Hematopoietic multipotent progenitor cell treated with erythropoietin and hydrocortisone succinate and interleukin-3 and kit ligand, for 8 days (in vitro differentiated cells): ENCODE measurements around the gene THAP11.
"Not testable (repeated sequence)": the region's sequence is repeated elsewhere in the genome, so short reads cannot be mapped to it uniquely, and the experiment has no call there.

ENCODE experiments used
- DNase-seq: peaks from one replicate; pipeline ENCODE4 v3.0.0-alpha.2; 2015

Gene THAP11

DNA sequence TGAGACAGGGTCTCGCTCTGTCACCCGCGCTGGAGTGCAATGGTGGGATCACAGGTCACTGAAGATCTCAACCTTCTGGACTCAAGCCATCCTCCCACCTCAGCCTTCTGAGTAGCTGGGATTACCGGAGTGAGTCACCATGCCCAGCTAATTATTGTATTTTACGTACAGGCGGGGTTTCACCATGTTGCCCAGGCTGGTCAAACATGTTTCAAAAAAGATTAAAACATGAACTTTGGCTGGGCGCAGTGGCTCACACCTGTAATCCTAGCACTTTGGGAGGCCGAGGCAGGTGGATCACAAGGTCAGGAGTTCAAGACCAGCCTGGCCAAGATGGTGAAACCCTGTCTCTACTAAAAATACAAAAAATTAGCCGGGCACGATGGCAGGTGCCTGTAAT, 4.9 kb upstream of the THAP11 start:
- not testable (repeated sequence) for DNase-seq

DNA sequence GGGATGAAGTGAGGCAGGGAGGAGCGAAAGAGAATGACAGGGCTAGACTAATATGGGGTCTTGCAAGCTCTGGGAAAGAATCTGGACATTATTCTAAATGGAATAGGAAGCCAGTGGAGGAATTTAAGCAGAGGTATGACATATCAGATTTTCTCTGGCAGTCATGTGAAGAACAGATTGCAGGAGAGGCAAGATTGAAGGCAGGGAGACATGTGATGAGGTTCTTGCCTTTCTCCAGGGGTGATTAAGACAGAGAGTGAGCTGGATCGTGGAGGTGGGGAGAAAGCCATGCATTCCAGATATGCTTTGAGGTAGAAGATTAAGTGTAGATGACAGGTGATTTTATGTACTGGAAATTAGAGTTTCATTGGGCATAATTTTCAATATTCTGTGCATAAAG, 4.3 kb upstream of the THAP11 start:
- DNase-seq: no peak

DNA sequence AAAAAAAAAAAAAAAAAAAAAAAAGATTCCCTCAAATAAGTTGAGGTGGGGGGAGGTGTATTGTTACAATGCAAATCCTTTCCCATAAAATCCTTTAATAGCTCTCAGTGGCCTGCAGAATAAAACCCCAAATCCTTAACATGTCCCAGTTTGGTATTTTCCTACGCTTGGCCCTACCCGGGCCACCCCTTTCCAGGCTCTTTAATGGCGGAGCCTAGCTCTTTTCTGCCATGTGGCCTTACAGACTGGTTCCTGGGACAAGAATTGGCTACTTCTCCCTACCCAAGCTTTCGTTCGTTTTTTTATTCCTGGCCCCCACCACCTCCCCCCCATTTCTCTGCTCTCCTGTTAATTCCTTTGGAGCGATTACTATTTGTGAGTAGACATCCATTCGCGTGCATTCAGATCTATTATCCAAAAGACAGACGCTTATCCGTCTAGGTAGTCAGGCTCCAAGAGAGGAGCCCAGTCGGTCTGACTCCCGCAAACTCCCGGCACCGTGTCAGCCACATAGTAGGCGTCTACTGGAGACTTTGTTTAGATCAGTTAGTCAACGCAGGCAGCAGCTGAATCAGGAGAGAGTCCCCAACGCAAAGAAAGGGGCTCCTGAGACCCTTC, 813 bp upstream of the THAP11 start:
- DNase-seq: no peak

DNA sequence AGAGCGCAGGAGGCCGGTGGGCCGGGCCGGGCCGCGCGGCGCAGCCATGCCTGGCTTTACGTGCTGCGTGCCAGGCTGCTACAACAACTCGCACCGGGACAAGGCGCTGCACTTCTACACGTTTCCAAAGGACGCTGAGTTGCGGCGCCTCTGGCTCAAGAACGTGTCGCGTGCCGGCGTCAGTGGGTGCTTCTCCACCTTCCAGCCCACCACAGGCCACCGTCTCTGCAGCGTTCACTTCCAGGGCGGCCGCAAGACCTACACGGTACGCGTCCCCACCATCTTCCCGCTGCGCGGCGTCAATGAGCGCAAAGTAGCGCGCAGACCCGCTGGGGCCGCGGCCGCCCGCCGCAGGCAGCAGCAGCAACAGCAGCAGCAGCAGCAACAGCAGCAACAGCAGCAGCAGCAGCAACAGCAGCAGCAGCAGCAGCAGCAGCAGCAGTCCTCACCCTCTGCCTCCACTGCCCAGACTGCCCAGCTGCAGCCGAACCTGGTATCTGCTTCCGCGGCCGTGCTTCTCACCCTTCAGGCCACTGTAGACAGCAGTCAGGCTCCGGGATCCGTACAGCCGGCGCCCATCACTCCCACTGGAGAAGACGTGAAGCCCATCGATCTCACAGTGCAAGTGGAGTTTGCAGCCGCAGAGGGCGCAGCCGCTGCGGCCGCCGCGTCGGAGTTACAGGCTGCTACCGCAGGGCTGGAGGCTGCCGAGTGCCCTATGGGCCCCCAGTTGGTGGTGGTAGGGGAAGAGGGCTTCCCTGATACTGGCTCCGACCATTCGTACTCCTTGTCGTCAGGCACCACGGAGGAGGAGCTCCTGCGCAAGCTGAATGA, 606 bp downstream of the THAP11 start:
- DNase-seq: peak; percentile 61

DNA sequence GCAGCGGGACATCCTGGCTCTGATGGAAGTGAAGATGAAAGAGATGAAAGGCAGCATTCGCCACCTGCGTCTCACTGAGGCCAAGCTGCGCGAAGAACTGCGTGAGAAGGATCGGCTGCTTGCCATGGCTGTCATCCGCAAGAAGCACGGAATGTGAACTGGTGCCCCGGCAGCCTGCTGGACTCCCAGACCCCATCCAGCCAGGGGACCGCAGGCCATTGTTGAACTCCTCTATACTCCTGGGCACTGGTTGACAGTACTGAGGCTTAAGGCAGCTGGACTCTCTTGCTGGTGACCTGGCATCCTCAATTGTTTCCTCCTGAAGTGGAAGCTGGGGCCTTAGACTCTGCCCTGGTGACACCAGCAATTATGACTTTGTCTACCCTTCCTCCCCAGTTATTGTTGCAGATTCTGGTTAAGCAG, 1.2 kb downstream of the THAP11 start:
- DNase-seq: no peak

DNA sequence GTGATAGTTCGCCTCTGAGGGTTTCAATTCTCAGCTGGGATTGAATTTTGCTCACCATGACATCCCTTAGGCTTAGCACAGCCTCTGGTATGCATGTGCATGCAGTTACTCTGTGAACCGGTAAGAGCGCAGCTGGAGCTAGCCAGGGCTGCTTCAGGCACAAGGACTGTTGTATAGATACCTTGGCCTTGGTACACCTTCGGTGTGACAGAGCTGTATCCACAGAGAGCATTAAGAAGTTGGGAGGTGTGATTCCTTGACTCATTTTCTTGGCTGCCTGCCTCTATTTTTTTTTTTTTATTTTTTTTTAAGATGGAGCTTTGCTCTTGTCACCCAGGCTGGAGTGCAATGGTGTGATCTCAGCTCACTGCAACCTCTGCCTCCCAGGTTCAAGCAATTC, 2.4 kb downstream of the THAP11 start:
- no peak for DNase-seq

DNA sequence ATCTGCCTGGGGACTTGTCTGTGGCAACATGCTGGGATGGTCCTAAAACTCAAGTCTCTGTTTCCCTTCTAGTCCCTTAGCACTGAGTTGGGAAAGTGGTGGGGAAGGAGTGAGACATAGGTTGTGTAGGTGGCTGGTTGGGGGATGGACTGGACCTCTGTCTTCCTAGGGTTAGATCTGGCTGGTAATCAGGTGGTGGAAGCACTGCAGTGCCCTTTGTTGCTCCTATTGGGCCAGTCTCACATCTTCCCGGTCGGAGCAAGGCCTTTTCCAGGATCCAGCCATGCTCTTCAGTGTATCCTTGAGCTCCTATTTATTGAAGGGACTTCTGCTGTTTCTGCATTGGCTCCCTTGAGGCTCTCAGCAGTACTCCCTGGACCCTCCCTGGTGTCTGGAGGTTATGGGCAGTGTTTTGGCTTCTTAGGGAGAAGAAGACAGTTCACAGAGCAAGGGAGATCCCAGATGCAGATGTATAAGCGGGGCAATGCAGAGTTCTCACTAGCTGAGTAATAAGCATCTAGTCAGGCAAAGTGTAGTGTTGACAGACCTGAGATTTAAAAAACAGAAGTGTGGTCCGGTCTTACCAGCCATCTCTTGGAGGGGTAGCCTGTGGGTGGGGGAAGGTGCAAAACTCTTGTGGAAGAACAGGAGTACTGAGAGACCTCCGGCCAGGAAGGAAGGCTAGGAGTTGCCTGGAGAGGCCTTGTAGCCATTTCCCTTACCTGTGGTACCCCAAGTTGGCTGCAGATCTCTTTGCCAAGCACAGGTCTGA, 3.4 kb downstream of the THAP11 start:
- no peak for DNase-seq

DNA sequence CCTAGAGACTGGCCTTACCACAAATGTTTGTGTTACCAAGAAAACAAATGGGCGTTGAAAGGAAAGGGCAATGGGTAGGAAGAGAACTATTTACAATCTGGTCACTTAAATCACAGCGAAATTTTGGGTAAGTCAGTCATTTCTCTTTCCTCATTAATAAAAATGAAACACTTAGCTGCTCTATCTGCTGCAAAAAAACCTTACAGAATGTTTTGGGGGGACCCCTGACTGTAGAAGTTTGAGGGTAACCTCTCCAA, 3.9 kb downstream of the THAP11 start:
- no peak for DNase-seq

DNA sequence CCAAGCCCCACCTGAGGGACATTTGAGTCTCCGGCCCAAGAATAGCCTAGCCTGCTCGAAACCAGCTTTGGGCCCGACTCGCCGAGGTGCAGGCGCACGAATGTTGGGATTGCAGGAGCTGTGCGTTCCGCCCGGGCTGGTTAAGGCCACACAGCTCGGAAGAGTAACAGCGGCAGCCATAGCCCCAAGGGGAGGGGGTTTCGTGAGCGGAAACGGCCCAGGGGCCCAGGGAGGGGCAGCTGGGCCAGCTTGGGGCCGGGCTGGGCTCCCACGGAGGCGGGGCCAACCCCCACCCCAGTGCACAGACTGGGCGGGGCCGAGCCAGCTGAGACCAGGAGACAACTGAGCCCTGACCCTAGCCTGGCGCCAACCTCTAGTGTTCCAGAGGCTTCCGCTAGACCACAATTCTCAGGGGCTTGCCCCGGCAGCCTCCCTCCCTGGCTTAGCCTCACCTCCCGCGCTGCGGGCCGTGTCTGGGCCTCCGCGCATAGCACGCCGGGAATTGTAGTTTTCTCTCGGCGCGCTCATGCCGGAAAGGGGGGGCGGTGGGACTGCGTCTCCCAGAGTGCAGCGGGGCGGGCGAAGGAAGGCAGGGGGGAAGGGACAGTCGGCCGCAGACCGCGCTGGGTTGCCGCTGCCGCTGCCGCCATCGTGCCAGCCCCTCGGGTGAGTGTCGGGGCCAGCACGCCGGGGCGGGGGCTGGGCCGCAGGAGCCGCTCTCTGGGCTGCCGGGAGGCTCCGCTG, 4.4 kb downstream of the THAP11 start, which contains the start of gene NUTF2:
Gene NUTF2, plus strand, starts transcription at position 614 of the 744 bp plus-strand sequence. CDS start 18,198 bp downstream, outside the sequence.
- peak; percentile 95 for DNase-seq

DNA sequence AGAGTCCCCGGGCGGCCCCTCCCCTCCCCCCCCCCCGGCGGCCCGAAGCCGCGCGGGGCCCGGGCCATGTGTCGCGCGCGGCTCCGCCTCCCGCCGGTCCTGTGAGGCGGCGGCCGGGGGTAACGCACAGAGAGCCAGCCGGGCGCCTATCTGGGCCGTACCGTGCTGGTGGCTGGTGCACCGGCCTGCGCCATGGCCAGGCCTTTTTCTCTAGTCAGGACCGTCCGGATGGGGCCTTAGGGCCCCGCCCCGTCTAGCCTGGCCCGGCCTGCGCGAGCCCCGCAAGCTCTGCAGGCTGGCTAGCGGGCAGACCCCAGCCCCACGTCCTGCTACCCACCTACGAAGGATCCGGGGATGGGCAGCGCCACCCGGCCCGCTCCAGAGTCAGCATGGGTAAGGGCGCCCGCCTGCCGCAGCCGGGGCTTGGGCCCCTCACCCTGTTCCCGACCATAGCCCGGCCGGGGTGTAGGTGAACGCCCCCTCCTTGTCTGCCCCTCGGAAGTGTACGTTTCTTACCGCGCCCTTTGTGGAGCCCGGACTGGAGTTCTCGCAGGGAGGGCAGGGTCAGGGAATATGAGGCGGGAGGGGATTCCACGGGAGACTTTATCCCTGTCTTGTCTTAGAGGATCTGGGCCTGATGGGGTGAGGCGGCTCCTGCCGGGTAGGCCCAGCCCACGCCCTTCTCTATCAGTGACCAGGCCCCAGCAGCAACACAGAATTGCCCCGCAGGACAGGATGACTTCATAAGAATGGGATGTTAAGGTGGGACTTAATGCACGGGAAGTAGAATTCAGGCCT, 5.1 kb downstream of the THAP11 start, which contains the start of gene CENPT:
Gene CENPT, minus strand, starts transcription at position 630 of the 798 bp plus-strand sequence. CDS start 13,834 bp downstream, outside the sequence.
- DNase-seq: peak; percentile 87

DNA sequence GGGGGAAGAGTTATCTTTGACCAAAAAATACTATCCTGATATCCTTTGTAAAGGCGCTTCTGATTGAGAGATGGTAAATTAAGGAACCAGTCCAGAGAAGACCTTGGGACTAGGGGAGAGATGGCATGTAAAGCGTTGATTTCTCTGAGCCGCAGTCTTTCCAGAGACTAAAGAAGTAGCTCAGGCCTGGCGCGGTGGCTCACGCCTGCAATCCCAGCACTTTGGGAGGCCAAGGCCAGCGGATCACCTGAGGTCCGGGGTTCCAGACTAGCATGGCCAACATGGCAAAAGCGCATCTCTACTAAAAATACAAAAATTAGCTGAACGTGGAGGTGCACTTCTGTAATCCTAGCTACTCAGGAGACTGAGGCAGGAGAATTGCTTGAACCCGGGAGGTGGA, 6.0 kb downstream of the THAP11 start:
- DNase-seq: no peak

DNA sequence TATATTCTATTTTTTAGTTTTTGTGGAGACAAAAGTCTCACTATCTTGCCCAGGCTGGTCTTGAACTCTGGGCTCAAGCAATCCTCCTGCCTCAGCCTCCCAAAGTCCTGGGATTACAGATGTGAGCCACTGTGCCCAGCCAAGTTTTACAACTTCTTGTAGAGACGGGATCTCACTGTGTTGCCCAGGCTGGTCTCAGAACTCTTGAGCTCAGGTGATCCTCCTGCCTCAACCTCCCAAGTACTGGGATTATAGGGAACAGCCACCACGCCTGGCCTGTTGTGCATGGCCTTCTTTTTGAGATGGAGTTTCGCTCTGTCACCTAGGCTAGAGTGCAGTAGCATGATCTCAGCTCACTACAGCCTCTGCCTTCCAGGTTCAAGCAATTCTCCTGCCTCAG, 11.6 kb downstream of the THAP11 start:
- no peak for DNase-seq

DNA sequence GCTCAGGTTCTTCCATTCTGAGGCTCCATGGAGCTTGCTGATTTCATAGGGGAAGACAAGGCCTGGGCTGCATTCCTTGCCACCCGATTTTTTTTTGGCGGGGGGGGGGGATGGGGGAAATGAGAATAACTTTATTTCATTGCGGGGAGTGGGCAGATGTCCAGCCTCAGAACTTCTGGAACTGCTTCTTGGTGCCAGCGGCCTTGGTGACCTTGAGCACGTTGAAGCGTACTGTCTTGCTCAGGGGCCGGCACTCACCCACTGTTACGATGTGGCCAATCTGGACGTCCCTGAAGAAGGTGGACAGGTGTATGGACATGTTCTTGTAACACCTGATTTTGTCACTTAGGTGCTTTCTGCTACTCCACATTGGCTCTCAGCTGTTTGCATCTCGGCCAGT, 13.7 kb downstream of the THAP11 start:
- DNase-seq: no peak

DNA sequence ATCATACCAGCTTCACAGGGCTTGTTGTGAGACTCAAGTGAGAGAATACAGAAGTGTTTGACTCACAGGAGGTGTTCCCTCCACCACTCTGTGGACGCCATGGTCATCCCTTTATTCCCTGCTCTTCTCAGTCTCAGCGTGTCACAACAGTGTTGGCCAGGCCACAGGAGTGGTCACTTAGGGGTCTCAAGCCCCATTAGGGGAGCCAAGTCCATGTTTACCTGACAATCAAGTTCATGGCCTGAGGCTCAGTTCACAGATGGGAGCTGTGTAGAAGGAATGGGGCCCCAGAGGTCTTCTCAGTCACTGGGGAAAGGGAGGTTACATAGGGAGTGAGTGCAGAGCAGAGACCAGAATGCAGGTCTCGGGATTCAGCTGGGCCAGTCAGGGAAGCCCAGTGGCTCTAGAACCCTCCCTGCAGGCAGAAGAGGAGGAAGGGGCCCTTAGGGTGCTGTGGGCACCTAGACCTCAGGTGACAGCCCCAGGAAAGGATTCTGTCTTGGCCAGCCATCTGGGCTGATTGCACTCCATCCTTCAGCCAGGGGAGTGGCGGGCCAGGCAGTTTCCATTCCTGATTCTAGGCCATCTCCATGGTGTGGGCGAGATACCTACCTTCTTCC, 14.9 kb downstream of the THAP11 start:
- no peak for DNase-seq

DNA sequence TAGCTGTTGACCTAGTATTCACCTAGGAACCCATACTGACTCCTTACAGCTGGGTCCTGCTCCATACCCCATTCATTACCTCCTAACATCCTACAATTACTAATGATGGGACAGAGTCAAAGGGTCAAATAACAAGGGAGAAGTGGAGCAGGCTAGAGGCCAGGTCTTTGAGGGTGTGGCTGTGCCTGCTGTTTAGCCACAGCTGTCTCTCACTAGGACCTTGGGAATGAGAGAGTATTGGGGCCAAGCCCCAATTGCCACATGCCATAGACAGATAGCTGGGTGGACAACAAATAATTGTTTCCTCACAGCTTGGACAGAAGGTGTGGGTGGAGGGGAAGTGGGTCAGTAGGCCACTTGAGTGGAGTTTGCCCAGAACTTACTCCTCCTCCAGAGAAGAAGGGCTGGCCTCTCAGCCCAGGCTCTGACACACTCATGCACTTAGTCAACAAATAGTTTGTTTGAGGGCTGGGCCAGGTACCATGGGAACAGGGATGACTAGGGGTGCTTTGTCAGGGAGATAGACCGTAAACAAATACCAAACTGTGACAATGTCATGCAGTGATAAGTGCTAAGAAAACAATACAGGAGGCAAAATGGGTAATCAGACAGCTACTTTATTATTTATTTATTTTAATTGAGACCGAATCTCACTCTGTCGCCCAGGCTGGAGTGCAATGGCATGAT, 15.6 kb downstream of the THAP11 start:
- DNase-seq: peak; percentile 43

DNA sequence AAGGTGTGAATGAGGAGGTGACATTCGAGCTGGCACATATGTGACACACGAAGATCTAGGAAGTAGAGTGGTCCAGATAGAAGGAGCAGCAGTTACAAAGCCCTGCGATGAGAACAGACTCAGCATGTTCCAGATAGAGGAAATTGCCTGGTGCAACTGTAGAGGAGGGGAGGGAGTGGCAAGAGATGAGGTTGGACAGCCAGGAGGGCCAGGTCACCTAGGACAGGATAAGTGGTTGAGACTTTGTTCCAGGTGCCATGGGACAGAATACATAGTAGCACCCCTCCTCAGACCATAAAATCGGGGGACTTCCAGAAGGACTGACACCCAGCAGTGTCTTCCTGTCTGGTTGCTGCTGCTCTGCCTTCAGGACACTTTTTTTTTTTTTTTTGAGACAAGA, 16.4 kb downstream of the THAP11 start:
- DNase-seq: no peak

DNA sequence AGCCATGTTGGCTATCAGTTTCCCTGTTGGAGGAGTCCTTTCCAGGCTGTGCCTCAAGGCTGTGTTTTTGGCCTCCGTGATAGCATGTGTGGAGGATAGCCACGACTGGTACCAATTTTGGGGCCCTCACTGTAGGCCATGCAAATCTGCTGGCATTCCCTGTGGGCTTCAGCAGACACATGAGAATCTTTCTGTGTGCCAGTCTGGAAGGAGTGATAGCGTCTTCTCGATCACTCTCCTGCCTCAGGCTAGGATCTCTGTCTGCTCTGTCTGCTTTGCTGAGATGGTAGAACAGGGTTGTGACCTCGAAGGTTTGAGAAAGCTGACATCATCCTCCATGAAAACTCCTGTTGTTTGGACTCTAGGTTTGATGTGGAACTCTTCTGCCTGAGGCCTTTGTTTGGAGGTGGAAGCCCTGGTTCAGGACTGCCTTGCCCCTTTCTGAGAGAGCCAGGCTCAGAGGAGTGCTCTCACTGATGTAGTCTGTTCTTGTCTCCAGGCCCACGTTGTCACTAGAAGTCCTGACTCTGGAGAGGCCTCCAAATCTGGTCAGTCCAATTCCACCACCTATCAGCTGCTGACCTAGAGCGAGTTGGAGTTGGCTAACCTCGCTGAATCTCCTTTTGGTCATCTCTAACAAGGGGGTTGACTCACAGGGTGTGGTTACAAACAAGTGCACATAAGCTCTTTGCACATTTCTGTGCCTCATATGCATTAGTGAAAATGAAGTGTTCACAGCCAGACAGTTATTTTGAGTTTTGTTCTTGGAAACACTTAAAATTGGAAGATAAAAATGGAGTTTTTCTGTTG, 18.7 kb downstream of the THAP11 start:
- DNase-seq: peak; percentile 32

DNA sequence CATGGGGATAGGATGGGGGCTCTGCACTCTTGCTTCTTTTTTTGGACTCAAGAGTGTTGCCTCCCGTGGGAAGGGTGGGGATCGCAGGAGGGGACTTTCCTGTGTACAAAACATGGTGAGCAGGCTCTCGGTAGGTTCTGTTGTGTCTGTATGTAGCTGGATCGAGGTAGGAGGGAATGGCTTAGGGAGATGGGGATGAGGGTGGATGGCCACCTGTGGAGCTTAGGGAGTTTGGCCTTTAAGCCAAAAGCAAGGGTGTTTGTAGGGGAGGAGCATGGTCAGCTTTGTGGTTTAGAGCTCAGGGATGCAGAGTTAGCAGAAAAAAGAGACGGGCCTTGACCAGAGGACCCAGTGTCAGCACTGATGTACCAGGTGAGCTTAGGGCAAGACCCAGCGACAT, 19.8 kb downstream of the THAP11 start:
- DNase-seq: no peak

DNA sequence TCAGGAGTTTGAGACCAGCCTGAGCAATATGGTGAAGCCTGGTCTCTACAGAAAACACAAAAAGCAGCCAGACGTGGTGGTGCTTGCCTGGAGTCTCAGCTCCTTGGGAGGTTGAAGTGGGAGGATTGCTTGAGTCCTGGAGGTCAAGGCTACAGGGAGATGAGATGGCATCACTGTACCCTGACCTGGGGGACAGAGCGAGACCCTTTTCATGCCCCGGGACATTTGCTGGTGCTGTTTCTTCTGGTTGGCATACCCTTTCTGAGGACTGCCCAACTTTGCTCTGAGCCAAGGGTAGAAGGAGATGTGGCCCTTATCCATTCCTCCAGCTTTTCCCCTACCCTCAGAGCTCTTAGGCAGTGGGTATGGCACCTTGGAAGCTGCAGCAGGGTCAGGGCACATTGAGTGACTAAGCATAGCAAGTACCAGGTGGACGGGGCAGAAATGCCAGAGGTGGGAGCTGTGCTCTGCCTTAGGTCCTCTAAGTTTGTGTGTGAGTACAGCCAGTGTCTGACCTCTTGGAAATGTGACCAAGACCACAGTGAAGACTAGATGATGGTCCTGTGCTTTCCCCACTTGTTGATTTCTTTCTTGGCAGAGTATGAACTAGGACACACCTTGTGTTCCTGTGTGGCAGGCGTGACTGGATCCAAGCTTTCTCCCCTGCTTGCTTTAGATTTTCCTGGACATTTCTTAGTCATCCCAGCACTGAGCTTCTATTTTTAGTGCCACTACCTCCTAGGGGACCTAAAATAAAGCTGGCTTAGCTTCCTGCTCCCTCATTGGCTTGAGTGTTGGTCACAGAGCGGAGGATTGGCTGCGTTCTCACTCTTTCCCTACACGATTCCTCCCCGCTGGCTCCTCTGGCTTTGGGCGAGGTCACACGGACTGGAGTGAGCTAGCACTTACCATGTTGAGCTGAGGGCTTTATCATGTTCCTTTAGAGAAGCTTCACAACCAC, 20.8 kb downstream of the THAP11 start:
- DNase-seq: no peak
